ENCODE measurements around the gene TRUB2.

The TRUB2 gene

GRCh38 chr9:128323212-128323730 is 1.0 kb upstream of the TRUB2 start:
- TF ChIP-seq, protein P1, sequence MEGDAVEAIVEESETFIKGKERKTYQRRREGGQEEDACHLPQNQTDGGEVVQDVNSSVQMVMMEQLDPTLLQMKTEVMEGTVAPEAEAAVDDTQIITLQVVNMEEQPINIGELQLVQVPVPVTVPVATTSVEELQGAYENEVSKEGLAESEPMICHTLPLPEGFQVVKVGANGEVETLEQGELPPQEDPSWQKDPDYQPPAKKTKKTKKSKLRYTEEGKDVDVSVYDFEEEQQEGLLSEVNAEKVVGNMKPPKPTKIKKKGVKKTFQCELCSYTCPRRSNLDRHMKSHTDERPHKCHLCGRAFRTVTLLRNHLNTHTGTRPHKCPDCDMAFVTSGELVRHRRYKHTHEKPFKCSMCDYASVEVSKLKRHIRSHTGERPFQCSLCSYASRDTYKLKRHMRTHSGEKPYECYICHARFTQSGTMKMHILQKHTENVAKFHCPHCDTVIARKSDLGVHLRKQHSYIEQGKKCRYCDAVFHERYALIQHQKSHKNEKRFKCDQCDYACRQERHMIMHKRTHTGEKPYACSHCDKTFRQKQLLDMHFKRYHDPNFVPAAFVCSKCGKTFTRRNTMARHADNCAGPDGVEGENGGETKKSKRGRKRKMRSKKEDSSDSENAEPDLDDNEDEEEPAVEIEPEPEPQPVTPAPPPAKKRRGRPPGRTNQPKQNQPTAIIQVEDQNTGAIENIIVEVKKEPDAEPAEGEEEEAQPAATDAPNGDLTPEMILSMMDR (IDR thresholded peaks at IDR 0.05; ENCODE audit: borderline replicate concordance, control extremely low read depth, extremely low read depth, insufficient read depth, missing control alignments) = no peak
- DNase-seq (ENCODE audit: low spot score) = no peak
- in situ Hi-C loops (cut with MboI; ENCODE audit: low sequenced_read_pairs, unreplicated experiment) = no loop called here

GRCh38 chr9:128321879-128322403 is 306 bp downstream of the TRUB2 start:
- TF ChIP-seq, protein P1 (IDR thresholded peaks at IDR 0.05; ENCODE audit: borderline replicate concordance, control extremely low read depth, extremely low read depth, insufficient read depth, missing control alignments) = no peak
- no peak for DNase-seq (ENCODE audit: low spot score)
- in situ Hi-C loops (cut with MboI; ENCODE audit: low sequenced_read_pairs, unreplicated experiment) = no loop called here

DNA sequence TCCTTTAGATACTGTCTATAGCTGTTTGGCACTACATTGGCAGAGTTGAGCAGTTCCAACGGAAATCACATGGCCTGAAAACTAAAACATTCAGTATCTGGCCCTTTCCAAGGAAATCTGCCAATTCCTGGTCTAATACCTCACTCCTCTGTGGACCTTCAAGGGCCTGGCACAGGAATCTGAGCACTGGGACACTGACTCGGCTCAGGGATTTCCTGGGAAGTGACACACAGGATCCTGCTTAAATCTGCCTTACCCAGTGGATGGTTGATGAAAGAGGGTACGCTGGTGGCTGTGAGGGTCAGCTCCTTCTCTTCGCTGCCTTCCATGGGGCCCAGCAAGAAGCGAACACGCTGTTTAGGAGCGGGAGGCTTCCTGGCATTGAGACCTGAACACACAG is 904 bp downstream of the TRUB2 start:
- DNase-seq (ENCODE audit: low spot score) = no peak
- in situ Hi-C loops (cut with MboI; ENCODE audit: low sequenced_read_pairs, unreplicated experiment) = no loop called here
- TF ChIP-seq, protein P1 (IDR thresholded peaks at IDR 0.05; ENCODE audit: borderline replicate concordance, control extremely low read depth, extremely low read depth, insufficient read depth, missing control alignments) = no peak

- DNase-seq (ENCODE audit: low spot score) = no peak
- in situ Hi-C loops (cut with MboI; ENCODE audit: low sequenced_read_pairs, unreplicated experiment) = no loop called here
- TF ChIP-seq, protein P1 (IDR thresholded peaks at IDR 0.05; ENCODE audit: borderline replicate concordance, control extremely low read depth, extremely low read depth, insufficient read depth, missing control alignments) = no peak
Measured at GRCh38 chr9:128317629-128318028, 4.6 kb downstream of the TRUB2 start.

- in situ Hi-C loops (cut with MboI; ENCODE audit: low sequenced_read_pairs, unreplicated experiment) = no loop called here
Measured at GRCh38 chr9:128316421-128316820, 5.8 kb downstream of the TRUB2 start.

GRCh38 chr9:128314697-128315096 is 7.5 kb downstream of the TRUB2 start:
- no peak for DNase-seq (ENCODE audit: low spot score)
- TF ChIP-seq, protein P1 (IDR thresholded peaks at IDR 0.05; ENCODE audit: borderline replicate concordance, control extremely low read depth, extremely low read depth, insufficient read depth, missing control alignments) = no peak
- in situ Hi-C loops (cut with MboI; ENCODE audit: low sequenced_read_pairs, unreplicated experiment) = no loop called here

More at GRCh38 chr9:128316421-128316820, 5.8 kb downstream of the TRUB2 start:
- no peak for DNase-seq (ENCODE audit: low spot score)
- TF ChIP-seq, protein P1 (IDR thresholded peaks at IDR 0.05; ENCODE audit: borderline replicate concordance, control extremely low read depth, extremely low read depth, insufficient read depth, missing control alignments) = no peak

Measured in GM13976 (cell line).